ENCODE results near the gene SRGN. TPM values are rescaled to one million over a fixed set of nuclear protein-coding genes. Genes with fewer than 3 reads are reported as not detected.

The SRGN gene
- total and polyA plus RNA-seq, 10 of the 15 experiments (the other 5 are each of a cell fraction or from before 2014, with no cell fraction given) = 382 to 2,414 (median 885) TPM

GRCh38 chr10:69074532-69074931 is 13.4 kb upstream of the SRGN start:
- no TSS peak for BruUV-seq (replicated peaks)
- TF ChIP-seq MTA3 (IDR thresholded peaks at IDR 0.05; ENCODE audit: borderline replicate concordance, low read length) = no peak
- no peak for TF ChIP-seq IKZF2 (IDR thresholded peaks at IDR 0.05)
- no peak for TF ChIP-seq TCF7 (IDR thresholded peaks at IDR 0.05; ENCODE audit: borderline replicate concordance)
- TF ChIP-seq TBL1XR1 (IDR thresholded peaks at IDR 0.05; ENCODE audit: low read depth, low read length) = no peak
- TF ChIP-seq BCL3 (IDR thresholded peaks at IDR 0.05; ENCODE audit: borderline replicate concordance, insufficient read depth, low read depth, low read length, poor library complexity, severe bottlenecking) = no peak
- TF ChIP-seq CEBPB (IDR thresholded peaks at IDR 0.05; ENCODE audit: borderline replicate concordance in 1 of 2, low read depth in 2 of 2, low read length in 2 of 2) = no peak
- no peak for TF ChIP-seq KLF5 (IDR thresholded peaks at IDR 0.05; ENCODE audit: partially characterized antibody)
- no peak for TF ChIP-seq ATF3 (IDR thresholded peaks at IDR 0.05; ENCODE audit: borderline replicate concordance, extremely low read depth, low read depth, low read length)
- TF ChIP-seq CHD1 (IDR thresholded peaks at IDR 0.05; ENCODE audit: low read depth, low read length) = no peak
- no peak for TF ChIP-seq ETV6 (conservative IDR thresholded peaks at IDR 0.05 in 1 of 2, IDR thresholded peaks at IDR 0.05 in 1 of 2; ENCODE audit: borderline replicate concordance in 1 of 2, low read depth in 1 of 2)
- TF ChIP-seq ZZZ3 (IDR thresholded peaks at IDR 0.05; ENCODE audit: control insufficient read depth, insufficient read length, low read depth) = no peak
- TF ChIP-seq HSF1 (IDR thresholded peaks at IDR 0.05; ENCODE audit: low read depth, low read length) = no peak
- no peak for TF ChIP-seq ATF2 (IDR thresholded peaks at IDR 0.05; ENCODE audit: low read length)
- no peak for TF ChIP-seq ZBTB11 (CRISPR knock-in tag; IDR thresholded peaks at IDR 0.05)
- no peak for TF ChIP-seq STAT3 (IDR thresholded peaks at IDR 0.05; ENCODE audit: low read depth, low read length)
- no peak for TF ChIP-seq SUZ12 (IDR thresholded peaks at IDR 0.05; ENCODE audit: unreplicated experiment)

More at GRCh38 chr10:69074532-69074931, 13.4 kb upstream of the SRGN start:
- in situ Hi-C loops (cut with MboI) = no loop called here
- intact Hi-C loops (cut with micrococcal nuclease; ENCODE audit: unreplicated experiment) = no loop called here
- H3K4me2 ChIP-seq (ENCODE audit: control insufficient read depth, insufficient read depth) = no peak overlapping the region
- no peak overlapping the region for H3K4me3 ChIP-seq
- H3K27ac ChIP-seq (ENCODE audit: control insufficient read depth, insufficient read depth) = no peak overlapping the region
- ChIA-PET CTCF (interaction anchor here (2.4 kb wide), 1 partner anchor 9 kb away, joined by 7 read pairs; no protein-coding TSS in a partner anchor), POLR2A (no interaction called here), RAD21 (ENCODE audit: unreplicated experiment) (no interaction called here), SMC1A (ENCODE audit: uncharacterized antibody, unreplicated experiment) (interaction anchor here (1.0 kb wide), 1 partner anchor 8 kb away, joined by 3 read pairs; no protein-coding TSS in a partner anchor)
- DNase-seq (ENCODE audit: low read depth, low spot score) = no peak
- no peaks in the 10 kb centered on the region for H3K27me3 ChIP-seq (replicated peaks in 1 of 2; ENCODE audit: control insufficient read depth in 2 of 2, insufficient read depth in 2 of 2, low read length in 1 of 2)
- H3K9ac ChIP-seq (ENCODE audit: control insufficient read depth, insufficient read depth, low read length) = no peak overlapping the region
- no peak for FAIRE-seq
- no peaks in the 10 kb centered on the region for H3K9me3 ChIP-seq (replicated peaks; ENCODE audit: control insufficient read depth, insufficient read depth, low read length)
- ATAC-seq = no peak
- no peaks in the 10 kb centered on the region for H3K36me3 ChIP-seq (ENCODE audit: control insufficient read depth in 2 of 2, insufficient read depth in 2 of 2, low read length in 1 of 2)
- no peaks in the 10 kb centered on the region for H4K20me1 ChIP-seq (ENCODE audit: control insufficient read depth, insufficient read depth)
- WGBS (ENCODE audit: insufficient coverage, insufficient replicate concordance, low lambda C conversion rate, missing lambda C conversion rate) = 56% methylated on average over 4 of the region's 4 CpGs
- peaks cover 4% of the 10 kb centered on the region; the same call in 1 of the 2 replicates for H3K4me1 ChIP-seq (ENCODE audit: control insufficient read depth, insufficient read depth, low read length)
- no peaks in the 10 kb centered on the region for H3K79me2 ChIP-seq (ENCODE audit: control insufficient read depth, insufficient read depth, low read length)
- no peak overlapping the region for H2AFZ ChIP-seq (ENCODE audit: control insufficient read depth, low read depth, low read length)

Measured in GM12878 (cell line).